NB4 (cell line): ENCODE results near the gene YAE1.

Experiments used
- CTCF ChIP-seq: IDR thresholded peaks from one replicate; pipeline ENCODE4 v1.5.1; 2012; ENCODE audit warnings: low read depth, low read length
- POLR2A ChIP-seq: IDR thresholded peaks from 2 replicates; pipeline ENCODE4 v1.6.1; 2011; ENCODE audit warnings: mild to moderate bottlenecking; ENCODE audit not compliant: insufficient read length; ENCODE audit errors: extremely low read depth

GRCh38 chr7:39607865-39608264 lies 41.7 kb downstream of the YAE1 start:
- TF ChIP-seq CTCF (no peak), POLR2A (no peak)
